ENCODE measurements around the gene RASGRP2. TPM values are rescaled to one million over a fixed set of nuclear protein-coding genes. Genes with fewer than 3 reads are reported as not detected.

RASGRP2 gene
- total and polyA plus RNA-seq, 2 donors (not counting 3 experiments of a cell fraction or from before 2014, with no cell fraction given), result 1.2 to 2.3 TPM

GRCh38 chr11:64751580-64751979 lies 7.6 kb upstream of the RASGRP2 start:
- H3K27ac ChIP-seq (ENCODE audit: insufficient read depth, low read depth, low read length), result no peak overlapping the region
- CTCF ChIA-PET, result interaction anchor here (1.0 to 1.6 kb wide), 3 partner anchors 11 to 27 kb away, joined by 3 to 5 read pairs (median 4); partner anchors contain the start of gene SF1
- H3K4me2 ChIP-seq (ENCODE audit: insufficient read depth, low read length), result no peak overlapping the region
- dilution Hi-C loops (cut with MboI; ENCODE audit: extremely low pct_ligation_motif_present, low sequenced_read_pairs) (no loop called here), intact Hi-C loops (cut with micrococcal nuclease) (no loop called here)
- H3K9ac ChIP-seq (replicated peaks; ENCODE audit: extremely low read depth, insufficient read depth, low read length), result no peak overlapping the region
- H2AFZ ChIP-seq (ENCODE audit: low read depth, low read length), result no peak overlapping the region
- DNase-seq (ENCODE audit: low read depth, low spot score), result no peak
- no peaks in the 10 kb centered on the region for H3K4me1 ChIP-seq (ENCODE audit: control insufficient read depth, extremely low read depth, insufficient read depth, low read length)
- H3K79me2 ChIP-seq (ENCODE audit: control insufficient read depth, insufficient read depth, low read length), result no peaks in the 10 kb centered on the region
- FAIRE-seq, result no peak
- H3K36me3 ChIP-seq (ENCODE audit: control insufficient read depth in 2 of 2, extremely low read depth in 1 of 2, insufficient read depth in 2 of 2, low read length in 2 of 2), result no peaks in the 10 kb centered on the region
- no peaks in the 10 kb centered on the region for H3K27me3 ChIP-seq (ENCODE audit: control insufficient read depth in 2 of 2, insufficient read depth in 2 of 2, low read length in 2 of 2)
- POLR2A ChIA-PET, result no interaction called here
- no peaks in the 10 kb centered on the region for H3K9me1 ChIP-seq (replicated peaks; ENCODE audit: control insufficient read depth, extremely low read depth, insufficient read depth, low read length)
- no peaks in the 10 kb centered on the region for H4K20me1 ChIP-seq (replicated peaks; ENCODE audit: control insufficient read depth, extremely low read depth, insufficient read depth, low read length)
- no peak overlapping the region for H3K4me3 ChIP-seq (replicated peaks in 1 of 3; ENCODE audit: insufficient read depth in 1 of 3, low read depth in 1 of 3, low read length in 3 of 3)
- BruUV-seq (replicated peaks), result no TSS peak
- TF ChIP-seq POLR2AphosphoS5 (IDR thresholded peaks at IDR 0.05; ENCODE audit: insufficient read depth, low read depth, low read length), result no peak
- no peak for TF ChIP-seq CTCF (IDR thresholded peaks at IDR 0.05; ENCODE audit: extremely low read depth in 1 of 2, insufficient read depth in 1 of 2, low read depth in 1 of 2, low read length in 2 of 2)
- TF ChIP-seq POLR2A (IDR thresholded peaks at IDR 0.05; ENCODE audit: low read depth, low read length), result no peak
- no peak for TF ChIP-seq GATA2 (IDR thresholded peaks at IDR 0.05; ENCODE audit: insufficient read depth, insufficient read length, low read depth, low read length)
- TF ChIP-seq FOS (IDR thresholded peaks at IDR 0.05; ENCODE audit: borderline replicate concordance, insufficient read depth, low read length), result no peak
- TF ChIP-seq MAX (IDR thresholded peaks at IDR 0.05; ENCODE audit: insufficient read depth, insufficient read length), result no peak
- no peak for TF ChIP-seq JUN (IDR thresholded peaks at IDR 0.05; ENCODE audit: borderline replicate concordance, insufficient read depth, insufficient read length, low read depth)
- TF ChIP-seq MYC (IDR thresholded peaks at IDR 0.05; ENCODE audit: low read depth, low read length), result no peak
- no peak for TF ChIP-seq EZH2 (IDR thresholded peaks at IDR 0.05; ENCODE audit: borderline replicate concordance, low read depth, low read length, severe bottlenecking)
- no peaks in the 10 kb centered on the region for H3K9me3 ChIP-seq (replicated peaks; ENCODE audit: control insufficient read depth, insufficient read depth, low read length)
